HL-60 (cell line): ENCODE data around the gene CHID1.
A peak's percentile ranks its signal among the peaks of the same experiment; 100 is the strongest.

ENCODE experiments used
- DNase-seq, 2 experiments: peaks; one replicate each; pipeline ENCODE4 v3.0.0-alpha.2; 2010 to 2020; ENCODE audit warnings: low read depth in 1 of 2, low spot score in 1 of 2
- H3K27ac ChIP-seq: fragments of 250-450 bp; sonication (Bioruptor Pico); replicated peaks from 2 replicates; pipeline ENCODE4 v1.5.1; 2020; ENCODE audit warnings: mild to moderate bottlenecking, moderate library complexity
- H3K27me3 ChIP-seq: fragments of 250-450 bp; sonication (Bioruptor Pico); 2 replicates; pipeline ENCODE4 v1.5.1; 2021; ENCODE audit warnings: mild to moderate bottlenecking, moderate library complexity; ENCODE audit not compliant: insufficient read depth, poor library complexity, severe bottlenecking
- H3K4me3 ChIP-seq: replicated peaks from 2 replicates; pipeline ENCODE4 v1.5.1; 2011; ENCODE audit warnings: mild to moderate bottlenecking, control low read depth, low read length; ENCODE audit not compliant: insufficient read depth
- CTCF ChIP-seq: IDR thresholded peaks from one replicate; pipeline ENCODE4 v1.5.1; 2011; ENCODE audit warnings: low read length, control low read depth, inconsistent platforms; ENCODE audit not compliant: insufficient read depth
- GABPA ChIP-seq: IDR thresholded peaks from 2 replicates; pipeline ENCODE4 v1.6.1; 2012; ENCODE audit warnings: low read depth
- POLR2AphosphoS5 ChIP-seq: IDR thresholded peaks from 2 replicates; pipeline ENCODE4 v1.6.1; 2012; ENCODE audit warnings: low read depth
- REST ChIP-seq: IDR thresholded peaks from 2 replicates; pipeline ENCODE4 v1.6.1; 2012; ENCODE audit warnings: low read depth; ENCODE audit not compliant: insufficient replicate concordance
- SPI1 ChIP-seq: IDR thresholded peaks from 2 replicates; pipeline ENCODE4 v1.6.1; 2012; ENCODE audit warnings: low read depth, mild to moderate bottlenecking, borderline replicate concordance

CHID1 gene

GRCh38 chr11:883527-883926 lies 27.1 kb downstream of the CHID1 start:
- no peak overlapping the region for H3K4me3 ChIP-seq
- no peaks in the 10 kb centered on the region for H3K27me3 ChIP-seq
- H3K27ac ChIP-seq: no peak overlapping the region
- TF ChIP-seq REST (no peak), SPI1 (no peak), CTCF (no peak), POLR2AphosphoS5 (no peak), GABPA (no peak)
- DNase-seq: no peak

GRCh38 chr11:882596-882995 lies 28.0 kb downstream of the CHID1 start:
- Histone ChIP-seq H3K27ac (no peak overlapping the region), H3K4me3 (no peak overlapping the region), H3K27me3 (no peaks in the 10 kb centered on the region)
- DNase-seq: no peak
- TF ChIP-seq SPI1: no peak

GRCh38 chr11:880447-880846 lies 30.2 kb downstream of the CHID1 start:
- no peak for DNase-seq
- Histone ChIP-seq H3K4me3 (no peak overlapping the region), H3K27ac (no peak overlapping the region), H3K27me3 (no peaks in the 10 kb centered on the region)
- TF ChIP-seq SPI1 (no peak), GABPA (no peak), POLR2AphosphoS5 (no peak), REST (no peak), CTCF (no peak)

- H3K4me3 ChIP-seq: no peak overlapping the region
- DNase-seq: peak; percentile 7 to 16
- TF ChIP-seq SPI1 (no peak), CTCF (no peak), REST (no peak), POLR2AphosphoS5 (no peak), GABPA (no peak)
- no peaks in the 10 kb centered on the region for H3K27me3 ChIP-seq
- no peak overlapping the region for H3K27ac ChIP-seq
Measured at GRCh38 chr11:877565-877964, 33.0 kb downstream of the CHID1 start.
